CD14-positive monocyte (primary cell): ENCODE measurements around the gene RHOT1. TPM values are rescaled to one million over a fixed set of nuclear protein-coding genes. Genes with fewer than 3 reads are reported as not detected.
A peak's percentile ranks its signal among the peaks of the same experiment; 100 is the strongest.

Source experiments
- DNase-seq, 3 donors: peaks; one replicate each; pipeline ENCODE4 v3.0.0-alpha.2; 2011 to 2022
- H2AFZ ChIP-seq: 2 replicates; pipeline ENCODE4 v1.6.0; 2012; ENCODE audit warnings: mild to moderate bottlenecking, low read depth, low read length, inconsistent platforms; ENCODE audit not compliant: insufficient read depth, poor library complexity, severe bottlenecking
- H3K27ac ChIP-seq, 2 donors: 1 replicate in 1 of 2; 2 replicates in 1 of 2; pipeline ENCODE4 v1.5.1; 2012 to 2013; ENCODE audit warnings: low read length in 2 of 2, control low read depth in 1 of 2, inconsistent platforms in 1 of 2, low read depth in 1 of 2, mild to moderate bottlenecking in 1 of 2
- H3K27me3 ChIP-seq, 2 donors: one replicate each; pipeline versions ENCODE4 v1.6.0 to v1.6.1; 2011 to 2013; ENCODE audit warnings: low read length in 2 of 2; ENCODE audit not compliant: control insufficient read depth in 2 of 2, insufficient read depth in 2 of 2
- H3K36me3 ChIP-seq, 2 donors: replicated peaks in 1 of 2; 1 replicate in 1 of 2; 2 replicates in 1 of 2; pipeline versions ENCODE4 v1.5.1 to v1.6.1; 2012 to 2013; ENCODE audit warnings: low read length in 2 of 2, control low read depth in 1 of 2, inconsistent platforms in 1 of 2, mild to moderate bottlenecking in 1 of 2; ENCODE audit not compliant: insufficient read depth in 2 of 2, control insufficient read depth in 1 of 2
- H3K4me1 ChIP-seq, 2 donors: 1 replicate in 1 of 2; 2 replicates in 1 of 2; pipeline versions ENCODE4 v1.5.1 to v1.6.1; 2012 to 2013; ENCODE audit warnings: low read length in 2 of 2, control low read depth in 1 of 2, inconsistent platforms in 1 of 2, mild to moderate bottlenecking in 1 of 2, moderate library complexity in 1 of 2; ENCODE audit not compliant: insufficient read depth in 2 of 2, control insufficient read depth in 1 of 2
- H3K4me2 ChIP-seq: replicated peaks from 2 replicates; pipeline ENCODE3; 2012; ENCODE audit warnings: low read length, moderate library complexity, mild to moderate bottlenecking; ENCODE audit not compliant: poor library complexity, severe bottlenecking; ENCODE audit errors: extremely low read depth
- H3K4me3 ChIP-seq, 3 experiments: fragments of 200-600 bp in 1 of 3; sonication (generic) in 1 of 3; replicated peaks in 1 of 3; 1 replicate in 2 of 3; 2 replicates in 1 of 3; pipeline ENCODE4 v1.5.1; 2011 to 2013; ENCODE audit warnings: low read length in 3 of 3, mild to moderate bottlenecking in 3 of 3, control low read depth in 2 of 3, low read depth in 2 of 3, inconsistent platforms in 1 of 3, moderate library complexity in 1 of 3
- H3K79me2 ChIP-seq: 2 replicates; pipeline ENCODE4 v1.6.0; 2012; ENCODE audit warnings: mild to moderate bottlenecking, control low read depth, inconsistent platforms, low read length, moderate library complexity; ENCODE audit not compliant: insufficient read depth
- H3K9ac ChIP-seq: 2 replicates; pipeline ENCODE4 v1.6.0; 2017; ENCODE audit warnings: low read length, mild to moderate bottlenecking; ENCODE audit not compliant: insufficient read depth, poor library complexity, severe bottlenecking
- H3K9me3 ChIP-seq, 2 donors: replicated peaks in 1 of 2; 1 replicate in 1 of 2; 2 replicates in 1 of 2; pipeline versions ENCODE4 v1.5.1 to v1.6.1; 2012 to 2013; ENCODE audit warnings: low read length in 2 of 2, control low read depth in 1 of 2; ENCODE audit not compliant: control insufficient read depth in 1 of 2, insufficient read depth in 1 of 2
- H4K20me1 ChIP-seq: 2 replicates; pipeline ENCODE4 v1.6.0; 2012; ENCODE audit warnings: mild to moderate bottlenecking, low read length, control low read depth, moderate library complexity; ENCODE audit not compliant: insufficient read depth
- H3K27ac Mint-ChIP-seq, 7 donors: one replicate each; pipeline ENCODE4 v1.8.0; 2020; ENCODE audit warnings: mild to moderate bottlenecking in 7 of 7, mixed read lengths in 7 of 7, moderate library complexity in 6 of 7, inconsistent platforms in 2 of 7
- H3K27me3 Mint-ChIP-seq, 3 donors: one replicate each; pipeline ENCODE4 v1.8.0; 2021 to 2022; ENCODE audit warnings: low read depth in 3 of 3, mild to moderate bottlenecking in 3 of 3, mixed read lengths in 3 of 3, moderate library complexity in 3 of 3, inconsistent platforms in 1 of 3
- H3K36me3 Mint-ChIP-seq, 2 donors: one replicate each; pipeline ENCODE4 v1.8.0; 2020; ENCODE audit warnings: mixed read lengths in 2 of 2, inconsistent platforms in 1 of 2, mild to moderate bottlenecking in 1 of 2
- H3K4me1 Mint-ChIP-seq: one replicate; pipeline ENCODE4 v1.8.0; 2020; ENCODE audit warnings: mild to moderate bottlenecking, mixed read lengths
- H3K4me3 Mint-ChIP-seq, 2 donors: one replicate each; pipeline ENCODE4 v1.8.0; 2020; ENCODE audit warnings: mild to moderate bottlenecking in 2 of 2, mixed read lengths in 2 of 2, moderate library complexity in 1 of 2
- H3K9me3 Mint-ChIP-seq, 7 donors: one replicate each; pipeline ENCODE4 v1.8.0; 2020 to 2022; ENCODE audit warnings: mixed read lengths in 7 of 7, mild to moderate bottlenecking in 6 of 7, moderate library complexity in 6 of 7, inconsistent platforms in 2 of 7
- WGBS: methylation state at CpG from one replicate; pipeline ENCODE4 v1.1.5; 2013; ENCODE audit warnings: missing lambda C conversion rate; ENCODE audit not compliant: insufficient coverage; 5-methylcytosine and 5-hydroxymethylcytosine counted together
- intact Hi-C, 2 donors: fragments of 100-400 bp; cut with micrococcal nuclease; formaldehyde crosslinking; loops; one replicate each; pipeline versions ENCODE4 v1.15.0 to v1.15.1; 2023
- polyA plus RNA-seq, 3 donors: library from polyadenylated mRNA; depleted of rRNA in 1 of 3; unstranded in 2 of 3; stranded (reverse) in 1 of 3; fragments of 300-500 nt in 2 of 3; fragments of >200 nt in 1 of 3; fragmentation: Illumina TruSeq in 2 of 3; gene quantifications; 1 replicate in 2 of 3; 2 replicates in 1 of 3; pipeline ENCODE4 v1.2.3, GENCODE V29; 2012 to 2021
- TF ChIP-seq, protein P1 (sequence below): fragments of 200-600 bp; IDR thresholded peaks from one replicate; pipeline ENCODE4 v1.8.0; 2022; ENCODE audit warnings: antibody characterized with exemption, mild to moderate bottlenecking

RHOT1 gene
- polyA plus RNA-seq, 3 donors = 45.9 to 60.5 (median 51.9) TPM

DNA sequence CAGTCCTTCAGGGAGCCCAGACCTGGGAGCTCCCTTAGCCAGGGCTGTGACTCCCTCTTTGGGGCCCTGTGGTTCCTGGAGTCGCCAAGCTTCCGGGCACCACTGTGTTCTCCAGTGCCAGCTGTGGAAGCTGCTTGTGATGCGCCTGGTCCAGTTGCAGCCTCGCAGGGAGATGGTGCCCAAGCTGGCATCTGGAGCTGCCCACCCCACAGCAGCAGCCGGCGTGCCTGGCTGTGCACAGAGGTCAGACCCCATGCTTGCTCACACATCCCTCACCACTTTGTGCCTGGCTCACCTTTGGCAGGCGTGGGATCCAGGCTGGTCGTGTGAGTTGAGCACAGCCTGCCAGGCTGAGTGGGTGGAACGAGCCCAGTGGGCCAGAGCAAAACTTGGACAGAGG is 18.2 kb downstream of the RHOT1 start:
- Mint-ChIP-seq H3K27ac (peak overlapping the region in 2 of 7 donors; percentile 4), H3K9me3 (peaks cover 0 to 21% (median 10%) of the 10 kb centered on the region in 7 donors), H3K27me3 (peaks cover 0 to 2% (median 0%) of the 10 kb centered on the region in 3 donors), H3K4me3 (no peak overlapping the region), H3K36me3 (peaks cover 50 to 85% of the 10 kb centered on the region in 2 donors), H3K4me1 (no peaks in the 10 kb centered on the region)
- H3K79me2 ChIP-seq = peaks cover 82% of the 10 kb centered on the region
- no peaks in the 10 kb centered on the region for H3K4me1 ChIP-seq
- H3K4me3 ChIP-seq = no peak overlapping the region
- WGBS = 98% methylated on average over 6 of the region's 9 CpGs
- intact Hi-C loops = no loop called here
- TF ChIP-seq, protein P1, sequence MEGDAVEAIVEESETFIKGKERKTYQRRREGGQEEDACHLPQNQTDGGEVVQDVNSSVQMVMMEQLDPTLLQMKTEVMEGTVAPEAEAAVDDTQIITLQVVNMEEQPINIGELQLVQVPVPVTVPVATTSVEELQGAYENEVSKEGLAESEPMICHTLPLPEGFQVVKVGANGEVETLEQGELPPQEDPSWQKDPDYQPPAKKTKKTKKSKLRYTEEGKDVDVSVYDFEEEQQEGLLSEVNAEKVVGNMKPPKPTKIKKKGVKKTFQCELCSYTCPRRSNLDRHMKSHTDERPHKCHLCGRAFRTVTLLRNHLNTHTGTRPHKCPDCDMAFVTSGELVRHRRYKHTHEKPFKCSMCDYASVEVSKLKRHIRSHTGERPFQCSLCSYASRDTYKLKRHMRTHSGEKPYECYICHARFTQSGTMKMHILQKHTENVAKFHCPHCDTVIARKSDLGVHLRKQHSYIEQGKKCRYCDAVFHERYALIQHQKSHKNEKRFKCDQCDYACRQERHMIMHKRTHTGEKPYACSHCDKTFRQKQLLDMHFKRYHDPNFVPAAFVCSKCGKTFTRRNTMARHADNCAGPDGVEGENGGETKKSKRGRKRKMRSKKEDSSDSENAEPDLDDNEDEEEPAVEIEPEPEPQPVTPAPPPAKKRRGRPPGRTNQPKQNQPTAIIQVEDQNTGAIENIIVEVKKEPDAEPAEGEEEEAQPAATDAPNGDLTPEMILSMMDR = no peak
- H3K36me3 ChIP-seq = peaks cover 44 to 91% of the 10 kb centered on the region in 2 donors
- peaks cover 80% of the 10 kb centered on the region for H4K20me1 ChIP-seq
- no peaks in the 10 kb centered on the region for H3K9me3 ChIP-seq
- H3K27me3 ChIP-seq = no peaks in the 10 kb centered on the region
- H3K4me2 ChIP-seq = no peak overlapping the region
- H3K27ac ChIP-seq = no peak overlapping the region
- H3K9ac ChIP-seq = no peak overlapping the region
- DNase-seq = no peak
- no peak overlapping the region for H2AFZ ChIP-seq

DNA sequence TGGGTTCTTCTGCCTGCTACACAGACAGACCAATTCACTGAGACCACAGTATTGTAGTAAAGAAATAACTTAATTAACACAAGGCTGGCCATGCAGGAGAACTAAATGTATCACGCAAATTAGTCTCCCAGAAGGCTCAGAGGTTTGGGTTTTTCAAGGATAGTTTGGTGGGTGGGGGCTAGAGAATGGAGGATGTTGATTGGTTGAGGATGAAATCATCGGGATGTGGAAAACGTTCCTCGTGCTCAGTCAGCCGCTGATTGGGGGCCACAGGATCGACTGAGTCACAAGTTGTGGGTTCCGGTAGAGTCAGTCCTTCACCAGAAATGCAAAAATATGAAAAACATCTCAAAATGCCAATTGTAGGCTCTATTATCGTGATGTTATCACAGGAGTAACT is 18.7 kb downstream of the RHOT1 start:
- Mint-ChIP-seq H3K9me3 (peaks cover 0 to 24% (median 11%) of the 10 kb centered on the region in 7 donors), H3K36me3 (peaks cover 48 to 80% of the 10 kb centered on the region in 2 donors), H3K27ac (peak overlapping the region in 2 of 7 donors; percentile 4), H3K4me1 (no peaks in the 10 kb centered on the region), H3K27me3 (peaks cover 0 to 2% (median 0%) of the 10 kb centered on the region in 3 donors), H3K4me3 (no peak overlapping the region)
- Histone ChIP-seq H3K4me3 (no peak overlapping the region), H4K20me1 (peaks cover 75% of the 10 kb centered on the region), H3K9ac (no peak overlapping the region), H3K4me1 (no peaks in the 10 kb centered on the region), H3K4me2 (no peak overlapping the region), H3K27me3 (no peaks in the 10 kb centered on the region), H3K36me3 (peaks cover 39 to 91% of the 10 kb centered on the region in 2 donors), H2AFZ (no peak overlapping the region), H3K27ac (no peak overlapping the region), H3K9me3 (peaks cover 0 to 4% of the 10 kb centered on the region in 2 donors), H3K79me2 (peaks cover 82% of the 10 kb centered on the region)
- intact Hi-C loops = no loop called here
- 97% methylated on average over 5 of the region's 8 CpGs for WGBS
- DNase-seq = no peak
- TF ChIP-seq, protein P1 = no peak
